Activated T-cell treated with anti-CD3 and anti-CD28 coated beads for 1 hour (primary cell): ENCODE data around the gene PCSK5.

ENCODE experiments used
- DNase-seq: peaks from one replicate; pipeline ENCODE4 v3.0.0-alpha.2; 2020; ENCODE audit warnings: low read depth

PCSK5 gene

DNA sequence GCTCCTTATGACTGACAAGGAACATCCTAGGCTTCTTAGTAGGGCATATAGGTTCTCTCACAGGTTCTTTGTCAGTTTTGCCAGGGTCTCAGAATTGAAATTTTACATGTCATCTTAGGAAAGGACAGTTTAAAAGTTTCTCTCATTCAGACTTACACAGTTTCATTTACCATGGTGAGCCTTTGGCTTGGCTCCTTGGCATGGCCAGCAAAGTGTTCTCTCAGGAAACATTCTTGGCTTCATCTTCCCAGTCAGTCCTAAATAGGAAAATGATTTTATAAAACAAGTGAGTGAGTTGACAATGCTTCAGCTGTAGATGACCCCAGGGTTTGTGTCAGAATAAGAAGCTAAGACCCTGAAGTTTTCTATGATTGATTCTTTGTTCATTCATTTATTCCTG is 191.6 kb downstream of the PCSK5 start:
- no peak for DNase-seq

- no peak for DNase-seq
Observed at GRCh38 chr9:76085596-76085995, 195.1 kb downstream of the PCSK5 start.

DNA sequence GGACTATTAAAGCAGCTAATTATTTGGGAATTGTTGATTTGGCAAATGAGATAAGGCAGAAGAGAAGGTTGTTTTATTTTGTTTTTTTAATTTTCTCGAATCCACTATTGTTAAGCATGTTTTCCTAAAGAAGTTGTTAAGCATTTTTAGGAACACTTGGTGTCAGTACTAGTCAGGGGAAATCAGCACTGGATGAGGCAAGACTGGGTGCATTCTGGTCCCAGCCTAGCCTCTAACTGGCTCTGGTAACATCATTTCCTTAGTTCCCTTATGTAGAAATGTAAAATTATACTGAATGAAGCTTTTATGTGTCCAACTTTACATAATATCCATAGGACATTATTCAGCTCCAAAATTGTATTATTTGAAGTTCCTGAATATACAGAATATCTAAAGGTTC is 196.1 kb downstream of the PCSK5 start:
- no peak for DNase-seq

- no peak for DNase-seq
Observed at GRCh38 chr9:76087976-76088375, 197.5 kb downstream of the PCSK5 start.

DNA sequence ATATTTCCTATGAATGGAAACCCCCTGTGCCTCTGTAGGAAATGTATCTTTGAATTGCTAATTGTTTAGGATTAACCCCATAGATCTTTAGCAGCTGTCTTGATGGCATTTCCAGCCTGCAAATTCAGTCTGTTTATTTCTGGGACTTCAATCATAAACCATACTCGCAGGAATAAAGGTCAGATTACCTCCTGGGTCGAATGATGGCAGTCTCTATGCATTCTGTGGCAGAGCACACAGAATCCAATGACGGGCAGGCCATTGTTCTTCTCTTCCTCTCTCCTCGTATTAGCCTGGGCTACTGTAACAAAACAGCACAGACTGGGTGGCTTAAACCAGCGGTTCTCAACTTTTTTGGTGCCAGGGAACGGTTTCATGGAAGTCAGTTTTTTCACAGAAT is 199.9 kb downstream of the PCSK5 start:
- no peak for DNase-seq

- no peak for DNase-seq
Observed at GRCh38 chr9:76090909-76091308, 200.4 kb downstream of the PCSK5 start.

DNA sequence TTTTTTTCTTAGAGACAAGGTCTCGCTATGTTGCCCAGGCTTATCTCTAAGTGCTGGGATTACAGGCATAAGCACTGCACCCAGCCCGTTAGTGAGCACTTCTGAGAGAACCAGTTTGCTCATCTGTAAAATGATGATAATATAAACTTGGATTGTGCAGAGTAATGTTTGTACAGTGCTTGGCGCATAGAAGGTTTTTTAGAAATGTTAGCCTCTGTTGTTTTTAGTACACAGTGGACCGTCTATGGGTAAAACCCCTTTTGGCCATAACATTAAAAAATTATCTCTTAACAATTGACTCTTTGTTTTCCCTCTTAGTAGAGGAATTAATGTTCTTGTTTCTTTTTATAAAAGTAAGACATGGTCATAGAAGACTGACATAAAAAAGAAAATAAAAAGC is 202.1 kb downstream of the PCSK5 start:
- no peak for DNase-seq

- DNase-seq, result no peak
Observed at GRCh38 chr9:76095585-76095984, 205.1 kb downstream of the PCSK5 start.

GRCh38 chr9:76099516-76099915 is 209.0 kb downstream of the PCSK5 start:
- DNase-seq, result no peak

DNA sequence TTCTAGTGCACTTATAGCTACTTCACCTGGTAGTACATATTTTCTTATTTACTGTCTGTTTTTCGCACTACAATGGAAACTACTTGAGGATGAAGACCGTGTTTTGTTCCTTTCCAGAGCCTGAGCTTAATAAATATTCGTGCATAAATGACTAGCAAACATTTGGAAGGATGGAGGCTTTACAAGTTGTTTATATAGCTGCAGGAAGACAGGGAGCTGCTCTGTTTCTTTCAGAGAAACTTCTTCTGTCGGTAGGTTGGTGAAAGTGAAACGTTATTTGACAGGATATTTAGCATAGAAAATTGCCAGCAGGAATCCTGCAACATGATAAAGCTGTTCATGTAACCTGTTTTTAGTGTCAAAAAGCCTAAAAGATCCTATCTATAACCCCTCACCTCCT is 210.6 kb downstream of the PCSK5 start:
- no peak for DNase-seq

DNA sequence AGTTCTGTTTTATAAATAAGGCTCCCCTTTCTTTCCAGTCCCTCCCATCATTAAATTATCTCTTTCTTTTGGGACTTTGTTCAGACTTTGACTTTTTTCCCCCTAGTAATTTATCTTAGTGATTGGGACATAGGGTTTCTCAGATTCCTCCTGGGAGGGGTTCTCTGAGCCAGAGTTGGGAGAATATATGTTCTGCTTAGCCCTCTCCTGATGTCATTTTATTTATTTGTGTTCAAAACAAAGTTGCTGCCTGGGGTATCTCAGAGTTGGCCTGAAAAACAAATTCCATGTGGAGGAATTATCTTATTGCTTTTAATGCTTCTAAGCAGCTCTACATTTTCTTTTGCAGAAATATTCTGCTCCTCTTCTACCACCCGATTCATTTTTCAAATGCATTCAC is 211.0 kb downstream of the PCSK5 start:
- DNase-seq, result no peak

DNA sequence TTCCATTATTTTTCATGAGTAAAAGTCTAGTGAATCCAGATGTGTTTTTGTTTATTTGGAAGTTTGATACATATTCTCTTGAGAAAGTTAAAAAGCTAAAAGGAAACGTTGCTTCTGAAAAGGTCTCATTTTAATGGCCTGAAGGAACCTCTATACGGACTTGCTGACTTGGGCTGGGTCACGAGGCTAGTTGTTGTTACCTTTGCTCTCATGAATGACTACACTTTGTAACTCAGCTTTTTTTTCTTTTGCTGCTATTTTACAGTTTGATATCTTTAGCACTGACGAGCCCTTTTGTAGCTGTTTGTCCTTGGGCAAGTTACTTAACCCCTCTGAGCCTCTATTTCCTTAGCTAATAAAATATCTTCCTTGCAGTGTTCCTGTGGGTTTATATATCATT is 211.5 kb downstream of the PCSK5 start:
- no peak for DNase-seq

DNA sequence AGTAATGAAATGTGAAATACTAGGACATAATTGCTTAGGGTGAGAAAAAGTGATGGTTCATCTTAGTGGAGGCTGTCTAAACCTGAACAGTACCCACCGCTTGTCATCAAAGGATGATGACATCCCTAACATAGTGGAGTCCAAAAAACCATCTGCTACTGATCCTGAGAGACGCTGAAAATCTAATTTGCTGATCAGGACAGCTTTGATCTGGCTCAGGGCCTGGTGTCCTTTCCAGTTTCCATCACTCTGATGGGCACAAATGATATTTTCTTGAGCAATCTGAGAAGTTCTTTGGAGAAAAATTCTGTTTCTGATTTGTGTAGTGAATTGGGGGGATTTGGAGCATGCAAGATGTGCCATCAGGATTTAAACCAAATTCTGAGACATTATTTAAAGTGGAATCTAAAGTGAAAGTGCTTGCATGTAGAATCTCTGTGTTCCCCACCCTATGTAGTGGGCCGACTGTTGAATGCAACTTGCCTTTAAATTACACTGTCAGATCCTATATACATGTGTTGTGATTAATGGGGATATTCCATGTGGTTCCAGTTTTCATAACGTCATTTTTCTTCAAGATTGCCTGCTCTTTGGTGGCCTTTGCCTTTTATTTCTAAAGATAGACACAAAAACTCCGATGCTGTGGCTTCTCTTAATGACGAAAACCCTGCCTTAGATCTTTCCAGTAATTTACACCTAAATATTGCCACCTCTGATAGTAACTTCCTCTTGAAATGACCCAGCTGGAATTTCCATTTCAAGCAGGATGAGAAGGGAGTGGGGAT is 213.2 kb downstream of the PCSK5 start:
- DNase-seq, result no peak

GRCh38 chr9:76107482-76107881 is 217.0 kb downstream of the PCSK5 start:
- DNase-seq, result no peak

- DNase-seq, result no peak
Observed at GRCh38 chr9:76109953-76110352, 219.5 kb downstream of the PCSK5 start.

DNA sequence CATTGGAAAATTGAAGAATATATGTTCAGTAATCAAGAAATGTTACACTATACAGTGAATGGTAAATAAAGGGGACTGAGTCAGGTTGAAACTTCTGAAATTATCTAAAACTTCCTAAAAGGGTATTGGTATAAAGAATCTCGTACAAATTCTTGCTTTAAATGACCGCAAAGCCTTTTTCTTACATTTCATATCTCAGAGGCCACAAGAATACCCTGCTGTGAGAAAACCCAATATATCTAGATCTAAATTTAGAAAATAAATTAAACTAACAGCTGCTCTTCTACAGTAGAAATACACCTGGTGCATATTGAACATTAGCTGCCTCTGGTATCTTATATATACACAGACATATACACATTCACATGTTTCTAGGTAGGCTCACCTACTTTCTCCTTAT is 221.7 kb downstream of the PCSK5 start:
- DNase-seq, result no peak

- no peak for DNase-seq
Observed at GRCh38 chr9:76114144-76114543, 223.7 kb downstream of the PCSK5 start.

GRCh38 chr9:76115396-76115795 is 224.9 kb downstream of the PCSK5 start:
- no peak for DNase-seq

GRCh38 chr9:76115982-76116646 is 225.6 kb downstream of the PCSK5 start:
- DNase-seq, result no peak

DNA sequence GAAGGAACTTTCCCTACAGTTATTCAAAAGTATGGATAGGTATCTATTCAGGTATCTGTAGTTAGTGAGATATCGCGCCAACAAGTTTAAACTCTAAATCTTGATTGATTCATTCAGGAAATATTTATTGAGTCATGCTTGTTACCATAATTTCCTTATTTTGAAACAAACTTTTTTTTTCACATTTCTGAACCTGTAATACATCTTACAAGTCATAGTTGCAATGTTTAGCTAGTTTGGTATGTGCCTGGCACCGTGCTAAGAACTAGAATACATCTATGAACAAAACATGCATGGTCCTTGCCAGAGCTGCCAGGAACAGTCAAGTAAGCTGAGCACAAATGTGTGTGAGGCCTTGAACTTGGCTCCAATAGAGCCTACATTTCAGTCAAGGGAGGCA is 226.4 kb downstream of the PCSK5 start:
- no peak for DNase-seq

GRCh38 chr9:76127637-76128036 is 237.2 kb downstream of the PCSK5 start:
- no peak for DNase-seq

GRCh38 chr9:76135902-76136301 is 245.4 kb downstream of the PCSK5 start:
- DNase-seq, result no peak

- no peak for DNase-seq
Observed at GRCh38 chr9:76136986-76137385, 246.5 kb downstream of the PCSK5 start.

- no peak for DNase-seq
Observed at GRCh38 chr9:76137931-76138330, 247.5 kb downstream of the PCSK5 start.
